ENCODE measurements around the gene ALKBH1.

DNA sequence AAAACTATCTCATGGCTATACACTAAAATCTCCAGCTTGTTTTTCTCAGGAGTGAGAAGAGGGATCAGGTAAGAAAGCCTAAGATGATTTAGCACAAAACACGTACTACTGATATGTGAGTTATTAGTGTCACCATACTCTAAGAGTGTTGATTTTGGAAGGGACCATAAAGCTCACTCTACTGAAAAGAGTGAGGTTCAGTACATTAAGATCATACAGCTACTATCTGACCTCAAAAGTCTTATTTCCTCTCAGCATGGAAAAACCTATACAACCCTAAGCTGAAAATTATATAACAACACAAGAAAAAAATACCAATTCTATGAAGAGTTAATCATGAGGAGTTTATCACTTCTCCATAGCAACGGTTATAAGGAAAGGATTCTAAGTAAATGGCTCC lies 33.6 kb upstream of the ALKBH1 start:
- TF ChIP-seq, protein P1, sequence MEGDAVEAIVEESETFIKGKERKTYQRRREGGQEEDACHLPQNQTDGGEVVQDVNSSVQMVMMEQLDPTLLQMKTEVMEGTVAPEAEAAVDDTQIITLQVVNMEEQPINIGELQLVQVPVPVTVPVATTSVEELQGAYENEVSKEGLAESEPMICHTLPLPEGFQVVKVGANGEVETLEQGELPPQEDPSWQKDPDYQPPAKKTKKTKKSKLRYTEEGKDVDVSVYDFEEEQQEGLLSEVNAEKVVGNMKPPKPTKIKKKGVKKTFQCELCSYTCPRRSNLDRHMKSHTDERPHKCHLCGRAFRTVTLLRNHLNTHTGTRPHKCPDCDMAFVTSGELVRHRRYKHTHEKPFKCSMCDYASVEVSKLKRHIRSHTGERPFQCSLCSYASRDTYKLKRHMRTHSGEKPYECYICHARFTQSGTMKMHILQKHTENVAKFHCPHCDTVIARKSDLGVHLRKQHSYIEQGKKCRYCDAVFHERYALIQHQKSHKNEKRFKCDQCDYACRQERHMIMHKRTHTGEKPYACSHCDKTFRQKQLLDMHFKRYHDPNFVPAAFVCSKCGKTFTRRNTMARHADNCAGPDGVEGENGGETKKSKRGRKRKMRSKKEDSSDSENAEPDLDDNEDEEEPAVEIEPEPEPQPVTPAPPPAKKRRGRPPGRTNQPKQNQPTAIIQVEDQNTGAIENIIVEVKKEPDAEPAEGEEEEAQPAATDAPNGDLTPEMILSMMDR (IDR thresholded peaks at IDR 0.05; ENCODE audit: low read depth, low read length, poor library complexity, severe bottlenecking), result no peak
- TF ChIP-seq EZH2phosphoT487 (IDR thresholded peaks at IDR 0.05; ENCODE audit: borderline replicate concordance, low read length), result no peak
